Neural cell (in vitro differentiated cells): ENCODE data around the gene ZNF503.

Source experiments
- CTCF ChIP-seq: fragments of 450-650 bp; IDR thresholded peaks from 2 replicates; pipeline ENCODE4 v1.5.1; 2014; ENCODE audit warnings: antibody characterized with exemption, mild to moderate bottlenecking, moderate library complexity; ENCODE audit not compliant: poor library complexity, severe bottlenecking
- EP300 ChIP-seq: fragments of 450-650 bp; conservative IDR thresholded peaks from 2 replicates; pipeline ENCODE4 v1.6.1; 2014; ENCODE audit warnings: antibody characterized with exemption, mild to moderate bottlenecking, moderate library complexity; ENCODE audit not compliant: poor library complexity, severe bottlenecking
- EZH2 ChIP-seq: fragments of 200-600, 300-800 bp; shearing (Covaris generic), sonication (generic); IDR thresholded peaks from 2 replicates; pipeline ENCODE4 v1.6.1; 2014; ENCODE audit warnings: antibody characterized with exemption, low read length, borderline replicate concordance, mild to moderate bottlenecking; ENCODE audit not compliant: insufficient read depth, poor library complexity, severe bottlenecking
- POLR2AphosphoS5 ChIP-seq: IDR thresholded peaks from 2 replicates; pipeline ENCODE4 v1.6.1; 2012
- REST ChIP-seq: IDR thresholded peaks from 2 replicates; pipeline ENCODE4 v1.6.1; 2012; ENCODE audit warnings: borderline replicate concordance
- SMC3 ChIP-seq: fragments of 450-650 bp; conservative IDR thresholded peaks from 2 replicates; pipeline ENCODE4 v1.6.1; 2014; ENCODE audit warnings: antibody characterized with exemption, mild to moderate bottlenecking, moderate library complexity; ENCODE audit not compliant: poor library complexity
- TAF1 ChIP-seq: IDR thresholded peaks from 2 replicates; pipeline ENCODE4 v1.6.1; 2012; ENCODE audit warnings: low read depth

GRCh38 chr10:75434291-75434690, 32.7 kb upstream of the ZNF503 start:
- TF ChIP-seq CTCF (no peak), EP300 (no peak), EZH2 (no peak), REST (no peak), POLR2AphosphoS5 (no peak), SMC3 (no peak), TAF1 (no peak)
